ENCODE results near the gene SLC12A8.

SLC12A8 gene

DNA sequence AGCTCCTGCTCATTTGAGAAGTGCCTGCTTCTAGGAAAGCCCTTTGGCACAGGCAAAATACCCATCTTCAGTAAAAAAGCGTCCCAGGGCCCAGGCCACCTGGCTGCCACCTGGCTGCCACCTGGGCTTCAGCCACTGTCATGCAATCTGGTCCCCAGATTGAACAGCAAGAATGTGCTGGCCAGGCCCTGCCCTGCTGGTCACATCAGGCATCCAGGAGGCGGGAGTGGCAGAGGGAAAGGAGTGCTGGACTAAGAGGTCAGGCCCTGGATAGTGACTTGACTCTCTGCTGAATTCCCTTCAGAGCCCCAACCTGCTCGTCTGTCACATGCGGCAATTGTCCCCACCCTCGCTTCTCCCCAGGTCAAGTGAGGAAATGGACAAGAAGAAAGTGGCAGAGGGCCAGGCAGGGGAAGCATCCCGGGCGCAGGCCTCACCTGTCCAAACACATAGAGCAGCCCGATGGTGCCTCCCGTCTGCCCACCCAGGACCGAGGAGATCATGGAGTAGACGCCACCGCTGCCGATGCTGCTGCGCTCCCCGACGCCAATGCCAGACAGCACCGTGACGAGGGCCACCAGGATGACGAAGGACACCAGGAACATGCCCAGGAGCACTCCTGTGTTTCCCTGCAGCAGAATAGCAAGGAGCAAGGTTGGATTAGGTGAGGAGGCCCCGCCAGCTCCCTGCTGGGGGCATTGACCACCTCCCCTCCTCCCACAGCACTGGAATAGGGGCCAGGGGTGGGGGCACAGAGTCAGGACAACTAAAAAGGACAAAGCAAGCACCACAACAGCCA is 25.5 kb downstream of the SLC12A8 start:
- DNase-seq (ENCODE audit: extremely low read depth in 1 of 2, low read depth in 1 of 2) = no peak

- no peak for DNase-seq (ENCODE audit: extremely low read depth in 1 of 2, low read depth in 1 of 2)
Observed at GRCh38 chr3:125186261-125186787, 26.2 kb downstream of the SLC12A8 start.

- no peak for DNase-seq (ENCODE audit: extremely low read depth in 1 of 2, low read depth in 1 of 2)
Observed at GRCh38 chr3:125185805-125186204, 26.7 kb downstream of the SLC12A8 start.

DNA sequence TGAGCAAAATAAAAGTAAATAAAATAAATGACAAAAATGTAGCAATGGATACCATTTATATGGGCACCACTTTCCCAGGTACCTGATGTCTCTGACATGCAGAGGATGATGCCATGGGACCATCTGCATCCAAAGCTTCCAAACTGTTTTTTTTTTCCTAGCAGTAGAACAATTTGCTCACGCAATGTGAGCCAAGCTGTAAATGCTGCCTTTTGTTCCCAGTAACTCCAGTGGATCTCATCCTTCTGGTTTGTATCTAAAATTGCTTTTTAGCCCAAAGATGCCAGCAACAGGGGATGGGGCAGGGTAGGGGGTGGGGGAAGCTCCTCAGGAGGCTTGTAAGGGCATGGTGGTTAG is 32.7 kb downstream of the SLC12A8 start:
- DNase-seq (ENCODE audit: extremely low read depth in 1 of 2, low read depth in 1 of 2) = no peak

GRCh38 chr3:125179143-125179883 is 33.2 kb downstream of the SLC12A8 start:
- no peak for DNase-seq (ENCODE audit: extremely low read depth in 1 of 2, low read depth in 1 of 2)

GRCh38 chr3:125177746-125178145 is 34.8 kb downstream of the SLC12A8 start:
- DNase-seq (ENCODE audit: extremely low read depth in 1 of 2, low read depth in 1 of 2) = no peak

DNA sequence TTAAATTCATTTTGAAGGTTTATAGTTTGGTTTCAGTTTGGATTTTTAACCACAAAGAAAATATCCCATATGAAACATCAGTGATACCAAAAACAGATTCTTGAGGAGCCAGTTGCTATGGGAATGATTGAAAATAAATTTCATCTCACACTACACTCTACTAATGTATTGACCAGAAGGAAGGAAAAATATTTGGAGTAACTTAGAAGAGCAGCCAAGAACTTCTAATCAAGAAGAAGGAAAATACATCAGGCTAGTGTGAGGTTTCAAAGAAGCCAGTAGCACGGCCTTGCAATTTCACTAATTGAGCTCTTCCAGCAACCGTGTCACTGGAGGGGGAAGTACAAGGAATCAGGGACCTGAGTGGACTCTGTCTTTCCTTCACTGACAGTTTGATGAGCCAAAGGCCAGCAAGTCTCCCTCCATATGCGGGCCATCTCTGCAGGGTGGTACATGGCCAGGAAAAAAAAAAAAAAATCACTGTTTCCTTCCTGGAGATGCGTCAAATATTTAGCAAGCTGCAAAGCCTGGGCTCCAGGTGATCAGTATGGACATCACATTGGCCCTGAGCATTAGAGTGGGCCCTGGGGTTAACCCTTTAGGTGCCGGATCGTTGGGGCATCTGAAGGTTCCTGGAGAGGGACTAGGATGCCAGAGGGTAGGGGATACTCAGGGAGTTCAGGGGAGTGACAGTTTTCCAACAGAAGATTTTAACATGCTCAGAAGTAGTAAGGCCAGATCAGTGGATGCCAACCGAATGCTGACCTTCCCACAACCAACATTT is 37.1 kb downstream of the SLC12A8 start:
- no peak for DNase-seq (ENCODE audit: extremely low read depth in 1 of 2, low read depth in 1 of 2)

DNA sequence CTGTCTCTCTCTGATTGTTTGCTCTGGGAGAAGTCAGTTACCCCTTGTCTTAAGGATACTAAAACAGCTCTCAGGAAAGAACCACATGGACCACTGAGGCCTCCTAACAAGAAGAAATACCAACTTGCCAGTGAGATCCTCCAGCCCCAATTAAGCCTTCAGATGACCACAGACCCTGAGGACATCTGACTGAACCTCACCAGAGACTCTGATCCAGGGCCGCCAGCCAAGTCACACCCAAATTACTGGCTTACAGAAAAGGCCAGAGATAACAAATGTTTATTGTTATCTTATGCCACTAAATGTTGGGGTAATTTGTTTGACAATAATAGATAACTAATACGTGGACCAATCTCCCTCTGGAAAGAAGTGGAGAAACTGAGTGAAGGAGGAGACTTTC is 40.2 kb downstream of the SLC12A8 start:
- no peak for DNase-seq (ENCODE audit: extremely low read depth in 1 of 2, low read depth in 1 of 2)

- no peak for DNase-seq (ENCODE audit: extremely low read depth in 1 of 2, low read depth in 1 of 2)
Observed at GRCh38 chr3:125168711-125169393, 43.7 kb downstream of the SLC12A8 start.

DNA sequence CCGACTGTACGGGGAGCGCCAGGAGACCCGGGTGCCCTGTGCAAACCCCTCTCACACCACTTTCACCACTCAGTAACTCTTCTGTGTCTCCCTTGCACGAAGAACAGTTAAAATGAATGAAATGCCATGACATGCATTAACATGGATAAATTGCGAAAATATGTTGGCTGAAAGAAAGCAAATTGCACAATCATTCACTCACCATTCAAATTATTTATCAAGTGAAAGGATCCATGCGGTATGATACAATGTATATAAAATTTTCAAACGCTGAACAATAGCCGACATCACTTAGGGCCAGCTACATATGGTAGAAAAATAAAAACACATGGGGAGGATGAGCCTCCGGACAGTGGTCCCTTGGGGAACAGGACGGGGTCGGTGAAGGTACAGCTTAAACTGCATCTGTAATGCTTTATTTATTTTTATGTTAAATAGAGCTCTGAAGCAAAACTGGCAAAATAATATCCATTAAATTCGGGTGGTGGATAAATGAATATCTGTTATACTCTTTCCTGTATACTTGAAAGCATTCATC is 45.9 kb downstream of the SLC12A8 start:
- no peak for DNase-seq (ENCODE audit: extremely low read depth in 1 of 2, low read depth in 1 of 2)

- DNase-seq (ENCODE audit: extremely low read depth in 1 of 2, low read depth in 1 of 2) = no peak
Observed at GRCh38 chr3:125165948-125166553, 46.5 kb downstream of the SLC12A8 start.

DNA sequence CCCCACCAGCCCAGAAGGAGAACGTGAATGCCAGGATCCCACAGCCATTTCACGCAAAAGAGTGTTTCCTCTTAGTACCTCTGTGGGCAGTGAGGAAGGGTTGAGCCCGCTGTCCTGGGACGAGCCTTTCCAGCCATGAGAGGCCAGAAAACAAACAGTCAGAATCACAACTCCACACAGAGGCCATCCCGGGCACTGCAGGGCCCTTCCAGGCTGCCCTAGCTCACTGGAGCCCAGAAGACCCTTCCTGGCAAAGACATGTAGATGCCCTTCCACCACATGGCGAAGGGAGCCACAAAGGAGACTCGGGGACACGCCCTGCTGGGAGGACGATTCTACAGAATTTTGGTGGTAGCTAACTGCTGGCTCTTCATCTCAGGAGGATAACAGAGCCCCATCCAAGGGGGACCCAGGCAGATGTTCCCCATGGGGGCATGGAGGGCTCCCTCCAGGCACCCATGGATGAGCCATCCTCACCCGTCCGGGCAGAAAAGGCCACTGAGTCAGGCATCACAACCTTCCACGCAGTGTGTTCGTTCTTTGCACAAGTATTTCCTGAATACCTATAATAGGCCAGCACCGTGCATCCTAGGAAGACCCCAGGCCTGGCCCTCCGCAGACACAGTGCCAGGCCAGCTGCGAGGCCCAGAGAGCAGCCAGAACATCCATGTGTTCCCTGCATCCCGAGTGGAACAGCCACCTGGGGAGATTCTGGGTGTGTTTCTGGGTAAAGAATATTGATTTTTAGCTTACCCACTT is 47.2 kb downstream of the SLC12A8 start:
- no peak for DNase-seq (ENCODE audit: extremely low read depth in 1 of 2, low read depth in 1 of 2)

DNA sequence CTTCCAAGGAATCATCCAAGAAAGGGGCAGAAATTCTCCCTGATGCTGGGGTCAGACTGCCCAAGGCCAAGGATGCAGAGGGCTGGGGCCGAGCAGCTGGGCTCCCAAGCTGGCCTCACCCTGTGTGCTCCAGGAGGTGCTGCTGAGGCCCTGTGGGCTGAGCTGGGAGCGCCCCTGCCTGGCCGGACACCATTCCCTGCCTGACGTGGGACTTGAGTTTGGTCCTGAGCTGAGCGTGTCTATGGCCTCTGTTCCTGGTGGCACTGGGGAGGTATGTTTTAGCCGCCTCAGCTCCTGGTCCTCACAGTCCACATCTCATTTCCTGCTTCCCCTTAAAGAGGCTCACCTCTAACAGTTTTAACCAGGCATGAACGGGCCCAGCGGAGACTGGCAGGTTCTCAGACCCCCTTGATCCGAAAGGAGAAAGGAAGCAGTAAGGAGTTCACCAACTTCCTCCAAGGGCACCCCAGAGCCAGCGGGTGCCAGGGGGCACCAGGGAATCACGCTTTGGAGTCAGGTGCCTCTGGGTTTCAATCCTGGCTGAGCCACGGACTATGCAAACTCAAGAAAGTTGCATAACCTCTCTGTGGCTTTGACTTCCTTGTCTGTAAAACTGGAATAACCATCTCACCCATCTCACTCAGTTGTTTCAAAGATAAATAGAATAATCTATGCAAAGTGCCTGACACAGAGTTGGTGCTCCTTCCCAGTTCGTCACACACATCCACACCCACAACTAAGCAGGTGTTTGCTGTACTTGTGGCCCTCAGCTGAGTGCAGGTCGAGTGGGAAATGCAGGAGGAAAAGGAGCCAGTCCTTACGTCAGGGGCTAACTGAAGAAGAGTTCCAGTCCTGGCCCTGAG is 48.6 kb downstream of the SLC12A8 start:
- no peak for DNase-seq (ENCODE audit: extremely low read depth in 1 of 2, low read depth in 1 of 2)

GRCh38 chr3:125161607-125162219 is 50.8 kb downstream of the SLC12A8 start:
- no peak for DNase-seq (ENCODE audit: extremely low read depth in 1 of 2, low read depth in 1 of 2)

GRCh38 chr3:125160606-125161371 is 51.8 kb downstream of the SLC12A8 start:
- DNase-seq (ENCODE audit: extremely low read depth in 1 of 2, low read depth in 1 of 2) = no peak

- no peak for DNase-seq (ENCODE audit: extremely low read depth in 1 of 2, low read depth in 1 of 2)
Observed at GRCh38 chr3:125157183-125157582, 55.4 kb downstream of the SLC12A8 start.

GRCh38 chr3:125156456-125156855 is 56.1 kb downstream of the SLC12A8 start:
- DNase-seq (ENCODE audit: extremely low read depth in 1 of 2, low read depth in 1 of 2) = no peak
